Thyroid gland (tissue), 4 donors: ENCODE measurements around the gene CRYGN. TPM values are rescaled to one million over a fixed set of nuclear protein-coding genes. Genes with fewer than 3 reads are reported as not detected.

Source experiments
- DNase-seq, 2 donors: peaks; one replicate each; pipeline ENCODE4 v3.0.0-alpha.2; 2019
- H3K27ac ChIP-seq, 3 donors: fragments of 200-600 bp; sonication (generic); 1 replicate in 2 of 3; 2 replicates in 1 of 3; pipeline ENCODE4 v1.5.1; 2016 to 2019; ENCODE audit warnings: mild to moderate bottlenecking in 1 of 3, moderate library complexity in 1 of 3
- H3K27me3 ChIP-seq: fragments of 200-600 bp; sonication (generic); one replicate; pipeline ENCODE4 v1.5.1; 2019
- H3K36me3 ChIP-seq, 2 donors: fragments of 200-600 bp; sonication (generic); one replicate each; pipeline ENCODE4 v1.5.1; 2016 to 2019
- H3K4me1 ChIP-seq, 2 donors: fragments of 200-600 bp; sonication (generic); one replicate each; pipeline ENCODE4 v1.5.1; 2017 to 2019
- H3K4me3 ChIP-seq, 3 donors: fragments of 200-600 bp; sonication (generic); replicated peaks in 1 of 3; 1 replicate in 2 of 3; 2 replicates in 1 of 3; pipeline ENCODE4 v1.5.1; 2016; ENCODE audit warnings: mild to moderate bottlenecking in 1 of 3
- H3K9me3 ChIP-seq: fragments of 200-600 bp; sonication (generic); one replicate; pipeline ENCODE4 v1.5.1; 2017
- CTCF ChIP-seq, 6 experiments: fragments of 200-600 bp in 3 of 6; fragments of 450-650 bp in 3 of 6; sonication (generic) in 3 of 6; IDR thresholded peaks; one replicate each; pipeline ENCODE4 v1.5.1; 2016 to 2019; ENCODE audit warnings: antibody characterized with exemption in 6 of 6, mild to moderate bottlenecking in 2 of 6, inconsistent platforms in 1 of 6, moderate library complexity in 1 of 6
- POLR2A ChIP-seq, 2 donors: fragments of 450-650 bp; IDR thresholded peaks; one replicate each; pipeline ENCODE4 v1.6.1; 2017; ENCODE audit warnings: antibody characterized with exemption in 2 of 2, mild to moderate bottlenecking in 2 of 2, moderate library complexity in 1 of 2
- WGBS, 2 donors: methylation state at CpG; one replicate each; pipeline ENCODE4 v1.1.5; 2017; 5-methylcytosine and 5-hydroxymethylcytosine counted together
- intact Hi-C: fragments of 100-400 bp; cut with DNase I; formaldehyde crosslinking; loops from one replicate; pipeline ENCODE4 v1.15.1; 2023
- total RNA-seq, 4 donors: library from RNA; depleted of rRNA; stranded (reverse); fragments of >200 nt; gene quantifications; one replicate each; pipeline ENCODE4 v1.2.3, GENCODE V29; 2016

Gene CRYGN
- total RNA-seq, 4 donors from 2014 or later: 16.4 to 45.5 (median 24.5) TPM

DNA sequence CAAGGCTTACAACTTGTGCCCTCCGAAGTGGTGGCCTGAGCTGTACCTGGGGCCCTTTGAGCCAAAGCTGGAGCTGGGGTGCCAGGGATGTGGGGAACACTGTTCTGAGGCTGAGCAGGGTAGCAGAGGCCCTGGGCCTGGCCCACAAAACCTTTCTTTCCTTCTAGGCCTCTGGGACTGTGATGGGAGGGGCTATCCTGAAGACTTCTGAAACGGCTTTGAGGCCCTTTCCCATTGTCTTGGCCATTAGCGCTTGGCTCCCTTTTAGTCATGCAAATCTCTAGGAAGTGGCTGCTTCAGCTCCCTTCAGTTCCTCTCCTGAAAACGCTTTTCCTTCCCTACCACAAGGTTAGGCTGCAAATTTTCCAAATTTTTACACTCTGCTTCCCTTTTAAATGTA, 16.8 kb upstream of the CRYGN start:
- H3K27ac ChIP-seq: no peak overlapping the region
- no peaks in the 10 kb centered on the region for H3K9me3 ChIP-seq
- no peak for TF ChIP-seq CTCF (IDR thresholded peaks at IDR 0.05)
- no peak for DNase-seq
- no peaks in the 10 kb centered on the region for H3K27me3 ChIP-seq
- peaks cover 15 to 26% of the 10 kb centered on the region in 2 donors for H3K4me1 ChIP-seq
- no peaks in the 10 kb centered on the region for H3K36me3 ChIP-seq
- H3K4me3 ChIP-seq: no peak overlapping the region
- intact Hi-C loops: no loop called here
- 76 to 91% methylated on average over 4 of the region's 4 CpGs for WGBS, 2 donors

- H3K4me1 ChIP-seq: peaks cover 15 to 23% of the 10 kb centered on the region in 2 donors
- H3K9me3 ChIP-seq: no peaks in the 10 kb centered on the region
- intact Hi-C loops: no loop called here
- no peak overlapping the region for H3K4me3 ChIP-seq
- no peak for DNase-seq
- TF ChIP-seq CTCF (IDR thresholded peaks at IDR 0.05): no peak
- no peak for TF ChIP-seq POLR2A (IDR thresholded peaks at IDR 0.05)
- WGBS, 2 donors: 92 to 98% methylated on average over 3 to 5 of the region's 5 CpGs
- no peak overlapping the region for H3K27ac ChIP-seq
- no peaks in the 10 kb centered on the region for H3K27me3 ChIP-seq
- H3K36me3 ChIP-seq: no peaks in the 10 kb centered on the region
Observed at GRCh38 chr7:151456276-151456675, 16.3 kb upstream of the CRYGN start.

DNA sequence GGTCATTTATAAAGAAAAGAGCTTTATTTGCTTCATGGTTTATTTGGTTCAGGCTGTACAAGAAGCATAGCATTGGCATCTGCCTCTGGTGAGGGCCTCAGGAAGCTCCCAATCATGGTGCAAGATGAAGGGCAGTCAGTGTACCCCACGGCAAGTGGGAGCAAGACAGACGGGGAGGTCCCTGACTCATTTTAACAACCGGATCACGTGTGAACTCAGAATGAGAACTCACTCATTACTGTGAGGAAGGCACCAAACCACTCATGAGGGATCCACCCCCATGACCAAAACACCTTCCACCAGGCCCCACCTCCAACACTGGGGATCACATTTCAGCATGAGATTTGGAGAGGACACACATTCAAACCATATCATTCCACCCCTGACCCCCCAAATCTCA, 15.7 kb upstream of the CRYGN start:
- Histone ChIP-seq H3K9me3 (no peaks in the 10 kb centered on the region), H3K36me3 (no peaks in the 10 kb centered on the region), H3K27me3 (no peaks in the 10 kb centered on the region), H3K27ac (no peak overlapping the region), H3K4me1 (peaks cover 15 to 18% of the 10 kb centered on the region in 2 donors), H3K4me3 (no peak overlapping the region)
- no peak for TF ChIP-seq CTCF (IDR thresholded peaks at IDR 0.05)
- no peak for TF ChIP-seq POLR2A (IDR thresholded peaks at IDR 0.05)
- intact Hi-C loops: no loop called here
- DNase-seq: no peak
- WGBS, 2 donors: 84 to 100% methylated on average over 4 of the region's 4 CpGs

DNA sequence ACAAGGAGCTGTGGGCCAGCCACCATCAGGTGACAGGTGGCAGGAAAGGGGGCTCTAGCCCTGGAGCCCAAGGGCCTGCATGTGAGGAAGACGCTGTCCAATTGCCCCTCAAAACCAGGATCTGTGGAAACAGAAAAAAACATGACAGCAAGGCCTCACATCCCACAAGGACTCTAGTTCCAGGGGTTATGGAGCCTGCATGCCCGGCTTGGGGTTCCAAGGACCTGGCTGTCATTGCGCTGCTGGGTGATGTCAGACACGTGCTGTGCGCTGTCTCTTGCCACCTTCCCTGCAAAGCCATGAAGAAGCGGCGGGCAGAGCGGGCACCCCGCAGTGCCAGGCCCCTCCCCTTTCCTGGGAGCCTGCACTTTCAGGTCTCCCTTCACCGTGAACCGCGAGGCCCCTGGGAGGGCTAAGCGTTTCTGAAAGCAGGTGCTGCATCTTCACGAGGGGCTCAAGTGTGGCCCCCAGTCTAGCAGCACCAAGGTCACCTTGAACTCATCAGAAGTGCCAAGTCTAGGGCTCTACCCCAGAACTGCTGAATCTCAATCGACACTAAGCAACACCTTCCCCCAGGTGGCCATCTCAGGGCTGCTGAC, 15.1 kb upstream of the CRYGN start:
- no peak for DNase-seq
- Histone ChIP-seq H3K9me3 (no peaks in the 10 kb centered on the region), H3K27ac (no peak overlapping the region), H3K27me3 (no peaks in the 10 kb centered on the region), H3K4me3 (no peak overlapping the region), H3K4me1 (peaks cover 10 to 11% of the 10 kb centered on the region in 2 donors), H3K36me3 (no peaks in the 10 kb centered on the region)
- 90 to 93% methylated on average over 14 to 15 of the region's 15 CpGs for WGBS, 2 donors
- no peak for TF ChIP-seq POLR2A (IDR thresholded peaks at IDR 0.05)
- TF ChIP-seq CTCF (IDR thresholded peaks at IDR 0.05): no peak
- intact Hi-C loops: loop anchor here (5.0 kb wide), 2 partner anchors 143 to 307 kb away; no protein-coding TSS in a partner anchor

- TF ChIP-seq CTCF (IDR thresholded peaks at IDR 0.05) (no peak), POLR2A (IDR thresholded peaks at IDR 0.05) (no peak)
- 88 to 90% methylated on average over 14 of the region's 14 CpGs for WGBS, 2 donors
- Histone ChIP-seq H3K27ac (no peak overlapping the region), H3K27me3 (no peaks in the 10 kb centered on the region), H3K9me3 (no peaks in the 10 kb centered on the region), H3K4me3 (no peak overlapping the region), H3K36me3 (no peaks in the 10 kb centered on the region), H3K4me1 (peaks cover 3 to 4% of the 10 kb centered on the region in 2 donors)
- DNase-seq: no peak
- intact Hi-C loops: loop anchor here (5.0 kb wide), 2 partner anchors 142 to 308 kb away; no protein-coding TSS in a partner anchor
Observed at GRCh38 chr7:151454305-151454704, 14.4 kb upstream of the CRYGN start.
